ENCODE results near the gene NHEJ1. TPM values are rescaled to one million over a fixed set of nuclear protein-coding genes. Genes with fewer than 3 reads are reported as not detected.

NHEJ1 gene
- total and polyA plus RNA-seq, 9 donors = 10.8 to 23.1 (median 17.1) TPM

DNA sequence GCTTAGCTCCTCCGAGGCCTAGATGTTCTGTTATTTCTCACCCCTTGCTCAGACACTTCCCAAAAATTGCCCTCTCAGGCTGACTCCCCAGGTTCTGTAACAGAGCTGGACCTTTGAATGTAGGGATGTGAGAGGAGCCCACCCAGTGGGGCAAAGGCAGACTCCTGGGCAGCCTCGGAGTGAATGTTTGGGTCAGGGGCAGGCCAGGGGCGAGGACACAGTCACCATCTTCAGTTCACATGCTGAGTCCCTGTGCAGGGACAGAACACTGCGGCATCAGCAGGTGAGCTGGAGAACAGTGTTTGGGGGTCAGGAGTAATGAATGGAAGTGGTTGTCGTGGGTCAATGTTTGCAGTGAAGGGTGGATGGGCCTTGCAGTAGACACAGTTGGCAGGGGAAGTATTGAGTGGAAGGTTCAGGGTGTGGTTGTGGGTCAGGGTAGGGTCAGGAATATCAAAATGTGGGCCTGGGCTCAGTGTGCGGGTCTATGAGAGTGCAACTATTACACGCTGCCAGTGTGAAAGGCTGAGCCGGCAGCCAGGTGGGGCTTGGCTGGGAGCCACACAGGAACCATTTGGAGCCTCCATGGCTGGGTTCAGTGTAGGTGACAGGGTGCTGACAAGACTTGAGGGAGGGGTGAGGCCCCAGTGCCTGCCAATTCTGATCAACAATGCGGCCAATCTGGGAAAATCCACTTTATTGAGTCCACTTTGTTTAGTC lies 104.3 kb downstream of the NHEJ1 start:
- no peak for DNase-seq
- no peak overlapping the region for H3K27ac ChIP-seq
- intact Hi-C loops (cut with DNase I) = loop anchor here (5.0 to 10.0 kb wide), 5 partner anchors 61 to 241 kb away; no protein-coding TSS in a partner anchor
- no peaks in the 10 kb centered on the region for H3K36me3 ChIP-seq
- TF ChIP-seq POLR2A (IDR thresholded peaks at IDR 0.05) (no peak), EP300 (IDR thresholded peaks at IDR 0.05) (no peak)
- TF ChIP-seq, protein P1, sequence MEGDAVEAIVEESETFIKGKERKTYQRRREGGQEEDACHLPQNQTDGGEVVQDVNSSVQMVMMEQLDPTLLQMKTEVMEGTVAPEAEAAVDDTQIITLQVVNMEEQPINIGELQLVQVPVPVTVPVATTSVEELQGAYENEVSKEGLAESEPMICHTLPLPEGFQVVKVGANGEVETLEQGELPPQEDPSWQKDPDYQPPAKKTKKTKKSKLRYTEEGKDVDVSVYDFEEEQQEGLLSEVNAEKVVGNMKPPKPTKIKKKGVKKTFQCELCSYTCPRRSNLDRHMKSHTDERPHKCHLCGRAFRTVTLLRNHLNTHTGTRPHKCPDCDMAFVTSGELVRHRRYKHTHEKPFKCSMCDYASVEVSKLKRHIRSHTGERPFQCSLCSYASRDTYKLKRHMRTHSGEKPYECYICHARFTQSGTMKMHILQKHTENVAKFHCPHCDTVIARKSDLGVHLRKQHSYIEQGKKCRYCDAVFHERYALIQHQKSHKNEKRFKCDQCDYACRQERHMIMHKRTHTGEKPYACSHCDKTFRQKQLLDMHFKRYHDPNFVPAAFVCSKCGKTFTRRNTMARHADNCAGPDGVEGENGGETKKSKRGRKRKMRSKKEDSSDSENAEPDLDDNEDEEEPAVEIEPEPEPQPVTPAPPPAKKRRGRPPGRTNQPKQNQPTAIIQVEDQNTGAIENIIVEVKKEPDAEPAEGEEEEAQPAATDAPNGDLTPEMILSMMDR (IDR thresholded peaks at IDR 0.05) = no peak
- no peak overlapping the region for H3K4me3 ChIP-seq
- 62 to 70% (median 64%) methylated on average over 9 of the region's 9 CpGs for WGBS, 3 donors
- H3K27me3 ChIP-seq = peaks cover 3% of the 10 kb centered on the region
- H3K9me3 ChIP-seq = no peaks in the 10 kb centered on the region
- H3K4me1 ChIP-seq (ENCODE audit: insufficient read depth) = peaks cover 7% of the 10 kb centered on the region

- Histone ChIP-seq H3K4me3 (no peak overlapping the region), H3K36me3 (no peaks in the 10 kb centered on the region), H3K27me3 (peaks cover 3% of the 10 kb centered on the region), H3K9me3 (no peaks in the 10 kb centered on the region), H3K4me1 (ENCODE audit: insufficient read depth) (peaks cover 6% of the 10 kb centered on the region), H3K27ac (no peak overlapping the region)
- intact Hi-C loops (cut with DNase I) = loop anchor here (5.0 to 10.0 kb wide), 5 partner anchors 62 to 242 kb away; no protein-coding TSS in a partner anchor
- 80 to 81% (median 81%) methylated on average over 41 to 43 of the region's 43 CpGs for WGBS, 3 donors
- TF ChIP-seq POLR2A (IDR thresholded peaks at IDR 0.05) = no peak
- TF ChIP-seq EP300 (IDR thresholded peaks at IDR 0.05) = no peak
- TF ChIP-seq, protein P1 (IDR thresholded peaks at IDR 0.05) = no peak
- no peak for DNase-seq
These were observed 105.4 kb downstream of the NHEJ1 start for GRCh38 chr2:219054956-219055903.

DNA sequence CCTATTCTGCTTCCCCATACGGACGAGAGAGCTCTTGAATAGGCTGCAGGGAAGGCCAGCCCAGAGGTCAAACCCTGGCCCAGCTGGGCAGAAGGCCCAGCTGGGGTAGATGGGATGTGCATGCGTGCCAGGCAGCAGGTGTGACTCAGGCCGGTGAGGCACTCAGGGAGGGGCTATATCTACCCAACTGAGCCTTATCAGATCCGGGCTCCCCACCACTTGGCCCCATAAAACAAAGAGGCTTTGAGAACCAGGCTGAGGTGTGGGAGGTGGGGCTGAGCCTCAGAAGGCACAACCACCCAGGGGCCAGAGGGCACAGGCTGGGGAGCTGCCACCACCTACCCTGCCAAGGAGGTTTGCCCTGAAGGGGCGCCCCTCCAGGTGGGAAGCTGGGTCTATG lies 111.3 kb downstream of the NHEJ1 start:
- H3K27ac ChIP-seq = no peak overlapping the region
- intact Hi-C loops (cut with DNase I) = no loop called here
- TF ChIP-seq, protein P1 (IDR thresholded peaks at IDR 0.05) = no peak
- TF ChIP-seq EP300 (IDR thresholded peaks at IDR 0.05) (no peak), POLR2A (IDR thresholded peaks at IDR 0.05) (no peak)
- no peaks in the 10 kb centered on the region for H3K4me1 ChIP-seq (ENCODE audit: insufficient read depth)
- 63 to 73% (median 65%) methylated on average over 6 of the region's 6 CpGs for WGBS, 3 donors
- no peaks in the 10 kb centered on the region for H3K9me3 ChIP-seq
- H3K27me3 ChIP-seq = no peaks in the 10 kb centered on the region
- no peaks in the 10 kb centered on the region for H3K36me3 ChIP-seq
- H3K4me3 ChIP-seq = no peak overlapping the region
- no peak for DNase-seq

DNA sequence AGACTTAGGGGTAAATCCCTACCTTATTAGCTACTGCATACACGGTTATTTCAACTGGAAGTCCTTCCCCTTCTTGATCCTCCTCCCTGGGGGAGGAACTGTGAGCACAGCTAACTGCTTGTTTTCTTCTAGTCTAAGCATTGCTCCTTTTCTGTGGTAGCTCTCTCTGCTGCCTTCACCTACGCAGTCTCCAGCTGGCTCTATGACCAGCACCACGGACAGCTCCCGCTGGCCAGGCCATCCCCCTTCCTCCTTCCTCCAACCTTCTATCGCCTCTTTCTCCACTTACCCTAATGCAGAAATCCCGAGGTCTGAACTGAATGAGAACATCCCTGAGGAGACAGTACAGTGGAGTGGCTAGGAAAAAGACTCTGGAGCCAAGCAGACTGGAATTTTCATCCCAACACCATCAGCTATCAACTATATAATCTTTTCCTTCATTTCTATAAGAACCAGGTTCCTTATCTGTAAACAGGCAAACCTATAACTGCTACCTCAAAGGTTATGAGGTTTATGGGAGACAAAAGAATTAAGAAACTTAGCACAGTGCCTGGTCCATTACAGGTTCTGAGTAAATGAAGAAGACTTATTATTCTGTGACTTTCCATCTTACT lies 114.6 kb downstream of the NHEJ1 start:
- TF ChIP-seq POLR2A (IDR thresholded peaks at IDR 0.05) (no peak), EP300 (IDR thresholded peaks at IDR 0.05) (no peak)
- TF ChIP-seq, protein P1 (IDR thresholded peaks at IDR 0.05) = no peak
- Histone ChIP-seq H3K27me3 (no peaks in the 10 kb centered on the region), H3K9me3 (no peaks in the 10 kb centered on the region), H3K27ac (no peak overlapping the region), H3K4me3 (no peak overlapping the region), H3K36me3 (no peaks in the 10 kb centered on the region), H3K4me1 (ENCODE audit: insufficient read depth) (no peaks in the 10 kb centered on the region)
- WGBS, 3 donors = 1 to 2% (median 2%) methylated on average over 6 of the region's 6 CpGs
- peak in 1 of 5 donors; percentile 57 for DNase-seq
- intact Hi-C loops (cut with DNase I) = no loop called here

Measured in ovary (tissue), 9 donors.